ENCODE results near the gene G3BP1.
"Not testable (repeated sequence)": the region's sequence is repeated elsewhere in the genome, so short reads cannot be mapped to it uniquely, and the experiment has no call there.

The G3BP1 gene

DNA sequence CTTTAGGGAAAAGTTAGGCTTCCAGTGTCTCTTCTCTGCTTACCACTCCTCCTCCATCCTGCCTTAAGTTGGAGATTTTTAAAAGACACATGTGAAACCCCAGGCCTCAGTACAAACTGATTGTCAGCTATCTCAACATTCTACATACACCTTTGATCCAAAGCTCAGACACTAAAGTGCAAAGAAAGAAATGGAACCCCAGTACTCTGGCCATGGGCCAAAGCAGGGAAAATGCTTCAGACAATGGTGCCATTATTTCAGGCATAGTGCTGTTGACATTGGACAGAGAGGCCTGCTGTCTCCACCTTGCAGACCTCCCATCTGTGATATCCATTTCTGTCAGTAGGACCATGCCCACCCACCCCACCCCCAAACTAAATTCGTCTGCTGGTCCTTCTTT lies 49.1 kb downstream of the G3BP1 start:
- Mint-ChIP-seq H3K4me3 (no peak overlapping the region), H3K27ac (no peak overlapping the region), H3K36me3 (ENCODE audit: low read depth) (peaks cover 35% of the 10 kb centered on the region), H3K27me3 (no peaks in the 10 kb centered on the region), H3K9me3 (no peaks in the 10 kb centered on the region), H3K4me1 (ENCODE audit: low read depth) (no peaks in the 10 kb centered on the region)
- intact Hi-C loops (cut with micrococcal nuclease), result no loop called here

DNA sequence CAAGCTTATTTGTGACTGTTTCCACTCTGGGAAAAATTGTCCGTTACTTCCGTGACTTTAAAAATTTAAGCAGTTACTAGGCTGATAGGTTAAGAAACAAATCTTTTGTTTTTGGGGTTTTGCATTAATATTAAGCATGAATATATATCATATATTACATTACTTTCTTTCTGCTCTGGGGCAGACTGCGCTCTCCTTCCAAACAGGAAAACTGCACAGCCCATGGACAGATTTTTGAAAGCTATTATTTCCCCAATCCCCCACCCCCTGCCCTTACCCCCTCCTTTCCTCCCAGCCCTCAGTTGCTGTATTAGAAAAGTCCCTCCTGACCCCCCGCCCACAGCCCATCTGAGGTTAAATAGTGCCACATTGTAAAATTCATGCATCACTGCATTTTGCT lies 50.4 kb downstream of the G3BP1 start:
- Mint-ChIP-seq H3K4me1 (ENCODE audit: low read depth) (no peaks in the 10 kb centered on the region), H3K27ac (no peak overlapping the region), H3K36me3 (ENCODE audit: low read depth) (peaks cover 24% of the 10 kb centered on the region), H3K9me3 (no peaks in the 10 kb centered on the region), H3K27me3 (no peaks in the 10 kb centered on the region), H3K4me3 (no peak overlapping the region)
- intact Hi-C loops (cut with micrococcal nuclease), result no loop called here

DNA sequence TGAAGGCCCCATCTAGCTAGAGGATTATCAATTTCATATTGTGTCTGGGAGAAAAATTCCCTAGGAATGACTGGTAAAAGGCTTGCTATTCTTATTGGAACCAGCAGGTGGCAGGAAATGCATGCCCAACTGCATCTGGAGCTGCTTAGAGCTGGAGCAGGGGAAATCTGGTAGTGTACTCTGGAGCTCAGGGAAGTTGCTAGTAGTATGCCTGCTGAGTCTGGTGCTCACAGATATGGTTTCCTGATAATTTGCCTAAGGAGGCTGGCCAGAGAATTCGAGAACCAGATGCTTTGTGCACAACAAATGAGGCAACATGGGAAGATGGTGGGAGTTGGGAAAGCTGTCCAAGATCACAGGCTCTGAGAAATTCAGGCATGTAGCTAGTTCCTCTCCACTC lies 53.7 kb downstream of the G3BP1 start:
- Mint-ChIP-seq H3K27me3 (no peaks in the 10 kb centered on the region), H3K27ac (no peak overlapping the region), H3K4me3 (no peak overlapping the region), H3K36me3 (ENCODE audit: low read depth) (peaks cover 14% of the 10 kb centered on the region), H3K4me1 (ENCODE audit: low read depth) (no peaks in the 10 kb centered on the region), H3K9me3 (no peaks in the 10 kb centered on the region)
- intact Hi-C loops (cut with micrococcal nuclease), result loop anchor here (1.0 kb wide), 1 partner anchor 322 kb away; no protein-coding TSS in a partner anchor

DNA sequence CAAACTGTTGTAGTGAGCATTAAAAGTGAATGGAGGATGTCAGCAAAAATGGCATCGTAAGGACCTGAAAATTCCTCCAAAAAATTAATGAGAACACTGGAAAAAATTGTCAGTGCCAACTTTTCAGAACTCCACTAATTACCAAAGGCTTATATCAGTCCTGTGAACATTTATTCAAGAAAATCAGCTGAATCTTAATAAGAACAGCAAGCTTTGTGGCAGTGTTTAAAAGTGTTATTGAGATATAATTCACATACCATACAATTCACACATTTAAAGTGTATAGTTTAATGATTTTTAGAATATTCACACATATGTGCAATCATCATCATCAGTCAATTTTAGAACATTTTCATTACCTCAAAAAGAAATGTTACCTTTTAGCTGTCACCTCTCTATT lies 57.6 kb downstream of the G3BP1 start:
- no peaks in the 10 kb centered on the region for H3K4me1 Mint-ChIP-seq (ENCODE audit: low read depth)
- peaks cover 6% of the 10 kb centered on the region for H3K36me3 Mint-ChIP-seq (ENCODE audit: low read depth)
- intact Hi-C loops (cut with micrococcal nuclease), result no loop called here
- peaks cover 30% of the 10 kb centered on the region for H3K9me3 Mint-ChIP-seq
- H3K27me3 Mint-ChIP-seq, result no peaks in the 10 kb centered on the region
- no peak overlapping the region for H3K27ac Mint-ChIP-seq
- no peak overlapping the region for H3K4me3 Mint-ChIP-seq

DNA sequence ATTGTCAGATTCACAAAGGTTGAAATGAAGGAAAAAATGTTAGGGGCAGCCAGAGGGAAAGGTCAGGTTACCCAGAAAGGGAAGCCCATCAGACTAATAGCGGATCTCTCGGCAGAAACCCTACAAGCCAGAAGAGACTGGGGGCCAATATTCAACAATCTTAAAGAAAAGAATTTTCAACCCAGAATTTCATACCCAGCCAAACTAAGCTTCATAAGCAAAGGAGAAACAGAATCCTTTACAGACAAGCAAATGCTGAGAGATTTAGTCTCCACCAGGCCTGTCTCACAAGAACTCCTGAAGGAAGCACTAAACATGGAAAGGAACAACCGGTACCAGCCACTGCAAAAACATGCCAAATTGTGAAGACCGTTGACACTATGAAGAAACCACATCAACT lies 61.1 kb downstream of the G3BP1 start:
- H3K36me3 Mint-ChIP-seq (ENCODE audit: low read depth); H3K4me1 Mint-ChIP-seq (ENCODE audit: low read depth); H3K4me3 Mint-ChIP-seq; H3K27ac Mint-ChIP-seq; H3K27me3 Mint-ChIP-seq; intact Hi-C loops (cut with micrococcal nuclease): not testable (repeated sequence)
- peaks cover 65% of the 10 kb centered on the region for H3K9me3 Mint-ChIP-seq

DNA sequence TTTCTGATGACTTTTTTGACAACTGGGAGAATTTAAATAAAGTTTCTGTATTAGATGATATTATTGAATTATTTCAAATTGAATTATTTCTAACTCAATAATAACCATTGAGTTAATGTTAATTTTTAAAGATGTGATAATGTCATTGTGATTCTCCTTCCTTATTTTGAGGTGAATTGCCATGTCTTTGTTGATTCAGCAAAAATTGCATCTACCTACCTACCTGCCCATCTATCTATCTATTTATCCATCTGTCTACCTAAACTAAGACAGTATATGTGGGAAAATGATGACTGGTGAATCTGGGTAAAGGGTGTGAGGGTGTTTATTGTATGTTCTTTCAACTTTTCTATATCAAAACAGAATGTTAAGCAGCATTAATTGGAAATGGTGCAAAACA lies 75.0 kb downstream of the G3BP1 start:
- Mint-ChIP-seq H3K36me3 (ENCODE audit: low read depth) (no peaks in the 10 kb centered on the region), H3K27ac (no peak overlapping the region), H3K9me3 (peaks cover 9% of the 10 kb centered on the region), H3K4me3 (no peak overlapping the region), H3K27me3 (no peaks in the 10 kb centered on the region), H3K4me1 (ENCODE audit: low read depth) (no peaks in the 10 kb centered on the region)
- intact Hi-C loops (cut with micrococcal nuclease), result no loop called here

DNA sequence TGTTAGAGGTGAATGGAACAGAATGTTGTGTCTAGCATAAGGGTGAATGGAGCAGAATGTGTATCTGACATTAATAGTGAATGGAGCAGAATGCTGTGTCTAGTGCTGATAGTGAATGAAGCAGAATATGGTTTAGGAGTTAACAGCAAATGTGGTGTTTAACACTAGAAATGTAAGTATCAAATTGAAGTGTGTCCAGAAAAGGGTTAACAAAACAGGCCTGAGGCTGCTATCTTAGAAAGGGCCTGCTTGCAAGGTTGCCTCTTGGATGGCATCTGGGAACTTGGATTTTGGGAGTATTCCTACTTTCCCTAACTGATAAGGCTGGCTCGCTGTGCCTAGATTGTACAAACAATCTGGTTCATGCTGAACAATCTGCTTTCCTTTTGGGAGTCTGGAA lies 76.1 kb downstream of the G3BP1 start:
- no peak overlapping the region for H3K4me3 Mint-ChIP-seq
- H3K27me3 Mint-ChIP-seq, result no peaks in the 10 kb centered on the region
- no peaks in the 10 kb centered on the region for H3K36me3 Mint-ChIP-seq (ENCODE audit: low read depth)
- no peak overlapping the region for H3K27ac Mint-ChIP-seq
- H3K9me3 Mint-ChIP-seq, result peaks cover 9% of the 10 kb centered on the region
- intact Hi-C loops (cut with micrococcal nuclease), result no loop called here
- H3K4me1 Mint-ChIP-seq (ENCODE audit: low read depth), result no peaks in the 10 kb centered on the region

DNA sequence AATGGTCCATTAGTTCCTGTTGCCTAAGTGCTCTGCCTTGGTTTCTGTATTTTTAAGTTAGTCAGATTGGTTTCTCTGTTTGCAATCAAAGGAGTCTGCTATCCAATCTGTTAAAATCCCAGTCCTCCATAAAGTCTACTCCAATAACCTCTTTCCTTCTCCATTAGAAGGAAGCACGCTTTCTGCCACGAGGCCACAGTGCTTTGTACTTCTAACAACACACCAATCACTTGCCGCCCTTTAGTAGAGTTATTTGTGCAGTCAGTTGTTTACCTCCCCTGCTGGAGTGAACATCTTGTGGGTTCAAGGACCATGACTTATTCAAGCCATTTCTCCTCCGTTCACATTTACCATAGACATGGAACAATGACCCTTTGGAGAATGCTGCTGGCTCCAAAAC lies 83.9 kb downstream of the G3BP1 start:
- Mint-ChIP-seq H3K27me3 (peaks cover 1% of the 10 kb centered on the region), H3K4me3 (no peak overlapping the region), H3K27ac (no peak overlapping the region), H3K4me1 (ENCODE audit: low read depth) (no peaks in the 10 kb centered on the region), H3K36me3 (ENCODE audit: low read depth) (no peaks in the 10 kb centered on the region), H3K9me3 (no peaks in the 10 kb centered on the region)
- intact Hi-C loops (cut with micrococcal nuclease), result no loop called here

DNA sequence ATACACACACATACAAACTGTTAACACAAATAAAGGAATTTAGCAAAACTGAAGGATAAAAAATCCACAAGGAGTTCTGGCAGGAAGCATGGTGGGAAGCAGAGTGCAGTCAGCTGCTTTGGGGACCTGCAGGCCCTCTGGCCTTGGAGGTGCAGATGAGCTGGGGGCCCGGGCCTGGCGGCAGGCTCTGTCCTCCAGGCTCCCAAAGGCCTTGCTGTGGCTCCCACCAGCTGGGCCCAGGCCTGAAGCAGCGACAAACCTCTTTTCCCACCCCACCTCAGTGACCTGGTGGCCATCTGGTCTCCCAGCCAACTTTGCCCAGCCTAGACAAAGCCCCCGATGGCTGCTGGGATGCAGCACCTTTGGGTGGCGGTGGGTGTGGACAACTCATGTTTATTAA lies 85.1 kb downstream of the G3BP1 start:
- Mint-ChIP-seq H3K27ac (no peak overlapping the region), H3K9me3 (no peaks in the 10 kb centered on the region), H3K36me3 (ENCODE audit: low read depth) (no peaks in the 10 kb centered on the region), H3K4me1 (ENCODE audit: low read depth) (no peaks in the 10 kb centered on the region), H3K27me3 (peaks cover 1% of the 10 kb centered on the region), H3K4me3 (no peak overlapping the region)
- intact Hi-C loops (cut with micrococcal nuclease), result no loop called here

DNA sequence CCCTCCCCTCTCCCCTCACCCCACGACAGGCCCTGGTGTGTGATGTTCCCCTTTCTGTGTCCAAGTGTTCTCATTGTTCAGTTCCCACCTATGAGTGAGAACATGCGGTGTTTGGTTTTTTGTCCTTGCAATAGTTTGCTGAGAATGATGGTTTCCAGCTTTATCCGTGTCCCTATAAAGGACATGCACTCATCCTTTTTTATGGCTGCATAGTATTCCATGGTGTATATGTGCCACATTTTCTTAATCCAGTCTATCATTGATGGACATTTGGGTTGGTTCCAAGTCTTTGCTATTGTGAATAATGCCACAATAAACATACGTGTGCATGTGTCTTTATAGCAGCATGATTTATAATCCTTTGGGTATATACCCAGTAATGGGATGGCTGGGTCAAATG lies 89.1 kb downstream of the G3BP1 start:
- H3K4me1 Mint-ChIP-seq (ENCODE audit: low read depth); H3K27me3 Mint-ChIP-seq; H3K9me3 Mint-ChIP-seq; intact Hi-C loops (cut with micrococcal nuclease); H3K4me3 Mint-ChIP-seq; H3K27ac Mint-ChIP-seq; H3K36me3 Mint-ChIP-seq (ENCODE audit: low read depth): not testable (repeated sequence)
